HCT116 (cell line): ENCODE measurements around the gene NHSL1. TPM values are rescaled to one million over a fixed set of nuclear protein-coding genes. Genes with fewer than 3 reads are reported as not detected.

Experiments used
- ATAC-seq: fragments of 200-7000 bp; cut with Tn5 transposase; 2 replicates; pipeline ENCODE4 v1.9.1; 2020; ENCODE audit warnings: mild to moderate bottlenecking, moderate library complexity
- BruUV-seq: library from RNA; stranded (reverse); fragments of 400-500 nt; replicated peaks from 2 replicates; lab custom pipeline; 2021; lab: Mats Ljungman, UMichigan
- CTCF ChIA-PET: fragments of 300-600 bp; sonication (Branson Sonifier 250); formaldehyde crosslinking; loops from one replicate; lab custom pipeline; 2021; ENCODE audit warnings: antibody characterized with exemption; lab: Charles Lee
- POLR2A ChIA-PET: fragments of 300-600, 350-600 bp; sonication (Branson Sonifier 250); formaldehyde crosslinking; loops from one replicate; lab custom pipeline; 2021; ENCODE audit warnings: antibody characterized with exemption; lab: Charles Lee
- RAD21 ChIA-PET, 2 experiments: fragments of 300-600 bp; sonication (Branson Sonifier 250); formaldehyde crosslinking; loops; one replicate each; lab custom pipeline; 2023; ENCODE audit warnings: low total read pairs in 2 of 2; ENCODE audit not compliant: uncharacterized antibody in 2 of 2, unreplicated experiment in 2 of 2, low non-redundant PET in 1 of 2; lab: Charles Lee
- DNase-seq: peaks from one replicate; pipeline ENCODE4 v3.0.0-alpha.2; 2010; ENCODE audit warnings: low read depth, low spot score
- H2AFZ ChIP-seq: fragments of 200-600 bp; shearing (Covaris generic), sonication (generic); 2 replicates; pipeline ENCODE4 v1.6.1; 2017; ENCODE audit warnings: low read depth, mixed run types, mixed read lengths, antibody characterized with exemption, low read length; ENCODE audit not compliant: poor library complexity, severe bottlenecking
- H3K27ac ChIP-seq: 2 replicates; pipeline ENCODE4 v1.5.1; 2012; ENCODE audit warnings: low read depth, low read length
- H3K27me3 ChIP-seq: fragments of 200-600 bp; sonication (generic); 2 replicates; pipeline ENCODE4 v1.6.1; 2016; ENCODE audit warnings: mixed run types, low read length, mixed read lengths; ENCODE audit not compliant: insufficient read depth
- H3K36me3 ChIP-seq, 2 experiments: fragments of 200-500 bp in 1 of 2; fragments of 200-600 bp in 1 of 2; sonication (Bioruptor generic) in 1 of 2; sonication (generic) in 1 of 2; 2 replicates each; pipeline versions ENCODE4 v1.5.1 to v1.6.1; 2014 to 2016; ENCODE audit warnings: low read length in 2 of 2, inconsistent platforms in 1 of 2, mixed read lengths in 1 of 2, mixed run types in 1 of 2; ENCODE audit not compliant: insufficient read depth in 2 of 2, control insufficient read depth in 1 of 2
- H3K4me1 ChIP-seq, 2 experiments: fragments of 200-600 bp in 1 of 2; sonication (generic) in 1 of 2; 2 replicates each; pipeline versions ENCODE4 v1.5.1 to v1.6.1; 2012 to 2017; ENCODE audit warnings: low read length in 2 of 2, inconsistent platforms in 1 of 2, mild to moderate bottlenecking in 1 of 2, mixed read lengths in 1 of 2, mixed run types in 1 of 2, moderate library complexity in 1 of 2; ENCODE audit not compliant: insufficient read depth in 2 of 2, control insufficient read depth in 1 of 2
- H3K4me2 ChIP-seq: fragments of 200-600 bp; sonication (generic); 2 replicates; pipeline ENCODE4 v1.6.1; 2017; ENCODE audit warnings: mixed run types, low read length, mixed read lengths
- H3K4me3 ChIP-seq, 2 experiments: fragments of 200-600 bp in 1 of 2; sonication (generic) in 1 of 2; replicated peaks in 1 of 2; 2 replicates each; pipeline ENCODE4 v1.5.1; 2011 to 2016; ENCODE audit warnings: low read length in 2 of 2, control low read depth in 1 of 2, low read depth in 1 of 2, mild to moderate bottlenecking in 1 of 2, mixed read lengths in 1 of 2, mixed run types in 1 of 2
- H3K79me2 ChIP-seq: fragments of 200-600 bp; sonication (generic); 2 replicates; pipeline ENCODE4 v1.6.1; 2017; ENCODE audit warnings: mild to moderate bottlenecking, mixed run types, low read length, moderate library complexity, mixed read lengths; ENCODE audit not compliant: insufficient read depth
- H3K9ac ChIP-seq: fragments of 200-600 bp; sonication (generic); 2 replicates; pipeline ENCODE4 v1.6.1; 2016; ENCODE audit warnings: low read length, mixed read lengths
- H3K9me2 ChIP-seq: fragments of 200-600 bp; sonication (generic), shearing (Covaris generic); 2 replicates; pipeline ENCODE4 v1.6.1; 2017; ENCODE audit warnings: mixed run types, mild to moderate bottlenecking, moderate library complexity; ENCODE audit not compliant: insufficient read depth
- H3K9me3 ChIP-seq, 2 experiments: fragments of 200-500 bp in 1 of 2; fragments of 200-600 bp in 1 of 2; sonication (Bioruptor generic) in 1 of 2; sonication (generic) in 1 of 2; 2 replicates each; pipeline ENCODE4 v1.6.1; 2014 to 2017; ENCODE audit warnings: low read length in 2 of 2, mixed read lengths in 2 of 2, inconsistent platforms in 1 of 2, low read depth in 1 of 2, mild to moderate bottlenecking in 1 of 2, mixed run types in 1 of 2, moderate library complexity in 1 of 2; ENCODE audit not compliant: control insufficient read depth in 1 of 2, insufficient read depth in 1 of 2
- H4K20me1 ChIP-seq: fragments of 200-600 bp; sonication (generic), shearing (Covaris generic); 2 replicates; pipeline ENCODE4 v1.6.1; 2017; ENCODE audit warnings: mixed run types, mild to moderate bottlenecking, moderate library complexity; ENCODE audit not compliant: insufficient read depth
- ATF3 ChIP-seq: IDR thresholded peaks from 2 replicates; pipeline ENCODE4 v1.6.1; 2012
- CBX3 ChIP-seq: IDR thresholded peaks from 2 replicates; pipeline ENCODE4 v1.6.1; 2012; ENCODE audit warnings: low read depth
- CEBPB ChIP-seq: IDR thresholded peaks from 2 replicates; pipeline ENCODE4 v1.6.1; 2012; ENCODE audit warnings: low read depth
- CTCF ChIP-seq, 3 experiments: fragments of 200-600 bp in 1 of 3; sonication (generic) in 1 of 3; IDR thresholded peaks in 2 of 3; conservative IDR thresholded peaks in 1 of 3; 2 replicates each; pipeline ENCODE4 v1.5.1; 2012 to 2017; ENCODE audit warnings: low read depth in 2 of 3, low read length in 2 of 3, antibody characterized with exemption in 1 of 3, borderline replicate concordance in 1 of 3, control low read depth in 1 of 3, mild to moderate bottlenecking in 1 of 3, mixed read lengths in 1 of 3, mixed run types in 1 of 3, moderate library complexity in 1 of 3; ENCODE audit not compliant: insufficient read depth in 1 of 3
- EGR1 ChIP-seq: IDR thresholded peaks from 2 replicates; pipeline ENCODE4 v1.6.1; 2012; ENCODE audit warnings: low read depth
- ELF1 ChIP-seq: IDR thresholded peaks from 2 replicates; pipeline ENCODE4 v1.6.1; 2012; ENCODE audit warnings: low read depth, borderline replicate concordance
- EZH2 ChIP-seq: fragments of 200-600 bp; sonication (generic); IDR thresholded peaks from 2 replicates; pipeline ENCODE4 v1.6.1; 2017; ENCODE audit warnings: antibody characterized with exemption, mixed run types
- FOSL1 ChIP-seq: IDR thresholded peaks from 2 replicates; pipeline ENCODE4 v1.6.1; 2012; ENCODE audit warnings: low read depth
- JUND ChIP-seq: IDR thresholded peaks from 2 replicates; pipeline ENCODE4 v1.6.1; 2012
- MAX ChIP-seq: IDR thresholded peaks from 2 replicates; pipeline ENCODE4 v1.6.1; 2012
- POLR2A ChIP-seq: IDR thresholded peaks from 2 replicates; pipeline ENCODE4 v1.7.0; 2011; ENCODE audit warnings: borderline replicate concordance; ENCODE audit not compliant: insufficient read depth, insufficient read length; ENCODE audit errors: extremely low read depth
- POLR2AphosphoS5 ChIP-seq: IDR thresholded peaks from 2 replicates; pipeline ENCODE4 v1.6.1; 2011; ENCODE audit warnings: mild to moderate bottlenecking, low read depth, low read length, moderate library complexity
- RAD21 ChIP-seq: IDR thresholded peaks from 2 replicates; pipeline ENCODE4 v1.6.1; 2012; ENCODE audit warnings: low read depth, mild to moderate bottlenecking
- SIN3A ChIP-seq: IDR thresholded peaks from 2 replicates; pipeline ENCODE4 v1.6.1; 2012; ENCODE audit warnings: low read depth
- SP1 ChIP-seq: IDR thresholded peaks from 2 replicates; pipeline ENCODE4 v1.6.1; 2012; ENCODE audit warnings: low read depth
- SRF ChIP-seq: IDR thresholded peaks from 2 replicates; pipeline ENCODE4 v1.6.1; 2012; ENCODE audit warnings: low read depth
- TCF7L2 ChIP-seq: IDR thresholded peaks from 2 replicates; pipeline ENCODE4 v1.7.0; 2011; ENCODE audit warnings: borderline replicate concordance, inconsistent platforms; ENCODE audit not compliant: insufficient read depth, insufficient read length; ENCODE audit errors: extremely low read depth
- YY1 ChIP-seq: IDR thresholded peaks from 2 replicates; pipeline ENCODE4 v1.6.1; 2011; ENCODE audit warnings: low read length, low read depth, moderate library complexity, mild to moderate bottlenecking; ENCODE audit not compliant: insufficient replicate concordance; ENCODE audit errors: extremely low read depth
- ZNF274 ChIP-seq: fragments of 200-500 bp; sonication (Bioruptor generic); IDR thresholded peaks from 2 replicates; pipeline ENCODE4 v1.6.1; 2014; ENCODE audit warnings: mild to moderate bottlenecking, low read depth, low read length, inconsistent platforms
- intact Hi-C: fragments of 100-400 bp; cut with micrococcal nuclease; formaldehyde crosslinking; loops from 2 replicates; pipeline ENCODE4 v1.10.0; 2022
- total RNA-seq: library from RNA; stranded (reverse); gene quantifications from one replicate; pipeline ENCODE4 v1.2.1, GENCODE V29; 2021; ENCODE audit not compliant: unreplicated experiment

The NHSL1 gene
- total RNA-seq, 1 experiment from 2014 or later: 15.4 TPM

GRCh38 chr6:138450445-138450844 is 48.8 kb downstream of the NHSL1 start:
- TF ChIP-seq MAX (no peak), CBX3 (no peak), YY1 (no peak)
- Histone ChIP-seq H4K20me1 (no peaks in the 10 kb centered on the region), H3K79me2 (no peaks in the 10 kb centered on the region), H3K27ac (no peak overlapping the region), H3K4me2 (no peak overlapping the region), H3K36me3 (no peaks in the 10 kb centered on the region), H3K4me1 (peaks cover 7 to 15% of the 10 kb centered on the region in 2 experiments), H3K4me3 (no peak overlapping the region), H2AFZ (no peak overlapping the region), H3K9ac (no peak overlapping the region), H3K9me2 (no peaks in the 10 kb centered on the region), H3K27me3 (no peaks in the 10 kb centered on the region), H3K9me3 (no peaks in the 10 kb centered on the region)
- POLR2A ChIA-PET: no interaction called here
- intact Hi-C loops: no loop called here
- RAD21 ChIA-PET: no interaction called here
- no TSS peak for BruUV-seq
- no peak for ATAC-seq
- CTCF ChIA-PET: no interaction called here
- DNase-seq: no peak

- Histone ChIP-seq H3K4me2 (no peak overlapping the region), H3K27ac (no peak overlapping the region), H3K9me3 (no peaks in the 10 kb centered on the region), H3K9me2 (no peaks in the 10 kb centered on the region), H4K20me1 (no peaks in the 10 kb centered on the region), H3K36me3 (no peaks in the 10 kb centered on the region), H3K4me3 (no peak overlapping the region), H2AFZ (no peak overlapping the region), H3K27me3 (no peaks in the 10 kb centered on the region), H3K79me2 (no peaks in the 10 kb centered on the region), H3K9ac (no peak overlapping the region), H3K4me1 (peaks cover 0 to 13% of the 10 kb centered on the region in 2 experiments; a peak in 1 of 4 replicates)
- DNase-seq (no peak), ATAC-seq (no peak)
- CTCF ChIA-PET: no interaction called here
- RAD21 ChIA-PET: no interaction called here
- intact Hi-C loops: no loop called here
- POLR2A ChIA-PET: no interaction called here
- BruUV-seq: no TSS peak
- TF ChIP-seq EGR1 (no peak), CBX3 (no peak), FOSL1 (no peak), MAX (no peak), POLR2A (no peak), YY1 (no peak), CTCF (IDR thresholded peaks at IDR 0.05 in 2 of 3, conservative IDR thresholded peaks at IDR 0.05 in 1 of 3; ENCODE audit: borderline replicate concordance in 1 of 3, insufficient read depth in 1 of 3, low read depth in 2 of 3, low read length in 2 of 3) (no peak), SP1 (no peak), TCF7L2 (no peak), ELF1 (no peak), ATF3 (no peak), JUND (no peak), ZNF274 (no peak), CEBPB (no peak), POLR2AphosphoS5 (no peak), SIN3A (no peak), EZH2 (no peak), SRF (no peak), RAD21 (no peak)
These were observed 52.5 kb downstream of the NHSL1 start for GRCh38 chr6:138446821-138447220.
